ENCODE measurements around the gene FAM222B. TPM values are rescaled to one million over a fixed set of nuclear protein-coding genes. Genes with fewer than 3 reads are reported as not detected.

FAM222B gene
- polyA plus RNA-seq, 2 of the 4 experiments (the other 2 are of a cell fraction), result 10.7 to 15.6 TPM

GRCh38 chr17:28717578-28718332 is 124.8 kb downstream of the FAM222B start, which contains the start of gene RAB34:
Gene RAB34 (minus strand): TSS chr17:28717868. CDS start chr17:28717266, 602 bp downstream.
- FAIRE-seq (no peak), ATAC-seq (peak; percentile 67 to 69), DNase-seq (ENCODE audit: low read depth in 1 of 2, low spot score in 1 of 2) (peak; percentile 73 to 90)
- WGBS (ENCODE audit: missing lambda C conversion rate), result under 1% methylated on average over 25 of the region's 60 CpGs
- Histone ChIP-seq H3K4me3 (peak within 1 kb of the TSS; percentile 77), H3K4me2 (peak within 1 kb of the TSS; percentile 90), H3K9me3 (no peaks in the 10 kb centered on the region), H3K4me1 (peaks cover 37% of the 10 kb centered on the region), H3K27ac (peak within 1 kb of the TSS; percentile 96)
- ChIA-PET CTCF (interaction anchor here (0.5 to 17.6 kb wide), 4 partner anchors 25 to 73 kb away, joined by 3 to 335 read pairs (median 44); partner anchors contain the start of gene BLTP2), POLR2A (interaction anchor here (0.6 to 1.1 kb wide), 2 partner anchors 55 to 71 kb away, joined by 3 read pairs; no protein-coding TSS in a partner anchor)
- TF ChIP-seq SREBF2 (IDR thresholded peaks at IDR 0.05) (no peak), ZFP36 (IDR thresholded peaks at IDR 0.05; ENCODE audit: borderline replicate concordance, partially characterized antibody) (no peak), MAZ (IDR thresholded peaks at IDR 0.05; ENCODE audit: borderline replicate concordance, low read depth, low read length) (0 out of 2 replicates have a peak, but pooled peaks have one; percentile 15), CBX8 (IDR thresholded peaks at IDR 0.05) (no peak), GATA3 (IDR thresholded peaks at IDR 0.05; ENCODE audit: borderline replicate concordance) (no peak), SMC3 (IDR thresholded peaks at IDR 0.05) (peak; percentile 22; the same call in 1 of the 3 replicates), POLR2A (IDR thresholded peaks at IDR 0.05; ENCODE audit: low read length) (peak; percentile 48), NFE2L2 (conservative IDR thresholded peaks at IDR 0.05; ENCODE audit: low read length) (no peak), PHF8 (IDR thresholded peaks at IDR 0.05; ENCODE audit: borderline replicate concordance, low read depth) (peak; percentile 50; the same call in 1 of the 2 replicates), MYC (IDR thresholded peaks at IDR 0.05; ENCODE audit: borderline replicate concordance, low read length) (no peak; the same call in 1 of the 2 replicates), HMGXB4 (CRISPR knock-in tag; IDR thresholded peaks at IDR 0.05; ENCODE audit: borderline replicate concordance) (no peak; the same call in 1 of the 2 replicates), ZSCAN20 (CRISPR knock-in tag; IDR thresholded peaks at IDR 0.05) (no peak), TP53 (CRISPR knock-in tag; IDR thresholded peaks at IDR 0.05) (peak; percentile 23; the same call in 1 of the 2 replicates), RARB (CRISPR knock-in tag; IDR thresholded peaks at IDR 0.05) (no peak), CHD4 (IDR thresholded peaks at IDR 0.05; ENCODE audit: borderline replicate concordance) (no peak), REST (IDR thresholded peaks at IDR 0.05) (no peak), FOXS1 (CRISPR knock-in tag; IDR thresholded peaks at IDR 0.05) (no peak), ZNF302 (CRISPR knock-in tag; IDR thresholded peaks at IDR 0.05) (no peak), KDM5A (IDR thresholded peaks at IDR 0.05) (peak; percentile 41; the same call in 1 of the 2 replicates), ELK1 (IDR thresholded peaks at IDR 0.05; ENCODE audit: low read depth, low read length) (no peak), EP300 (IDR thresholded peaks at IDR 0.05) (no peak), CEBPB (IDR thresholded peaks at IDR 0.05) (no peak), BCL3 (IDR thresholded peaks at IDR 0.05) (peak; percentile 65; the same call in 1 of the 3 replicates), HDAC2 (IDR thresholded peaks at IDR 0.05) (no peak), POLR2AphosphoS2 (conservative IDR thresholded peaks at IDR 0.05; ENCODE audit: low read length) (no peak), BHLHE40 (IDR thresholded peaks at IDR 0.05; ENCODE audit: low read depth, low read length) (no peak), KDM1A (IDR thresholded peaks at IDR 0.05; ENCODE audit: low read depth) (no peak), EHMT2 (IDR thresholded peaks at IDR 0.05; ENCODE audit: low read depth) (no peak), HES2 (IDR thresholded peaks at IDR 0.05) (no peak), MAFK (IDR thresholded peaks at IDR 0.05; ENCODE audit: partially characterized antibody) (no peak), HOXB5 (CRISPR knock-in tag; IDR thresholded peaks at IDR 0.05) (no peak), HOXB13 (CRISPR knock-in tag; IDR thresholded peaks at IDR 0.05; ENCODE audit: low read depth) (no peak), FOSL2 (IDR thresholded peaks at IDR 0.05) (0 out of 2 replicates have a peak, but pooled peaks have one; percentile 40), FOSL2 (CRISPR knock-in tag; IDR thresholded peaks at IDR 0.05) (peak; percentile 97)

Measured in A549 (cell line).